ENCODE measurements around the gene MAVS. TPM values are rescaled to one million over a fixed set of nuclear protein-coding genes. Genes with fewer than 3 reads are reported as not detected.

Gene MAVS
- total and polyA plus RNA-seq, 2 donors (not counting 3 experiments of a cell fraction or from before 2014, with no cell fraction given), result 18.8 to 40.7 TPM

DNA sequence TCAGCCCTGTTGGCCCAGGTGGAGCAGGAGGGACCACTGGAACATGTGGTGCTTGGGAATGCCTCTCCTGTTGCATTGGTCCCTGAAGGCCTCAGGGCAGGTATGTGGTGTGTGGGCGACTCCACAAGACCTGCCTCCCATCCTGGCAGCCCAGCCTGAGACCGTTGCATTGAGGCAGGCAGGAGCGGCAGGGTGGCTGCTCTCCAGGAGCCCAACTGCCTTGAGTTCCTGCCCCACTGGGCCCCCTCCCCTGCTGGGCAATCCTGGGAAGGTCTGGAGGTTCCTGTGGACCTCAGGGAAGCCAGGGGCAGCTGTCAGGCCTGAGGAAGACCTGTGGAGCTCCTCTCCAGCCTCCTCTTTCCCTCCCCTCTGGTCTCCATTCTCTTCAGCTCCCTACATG is 19.8 kb downstream of the MAVS start:
- H3K9me1 ChIP-seq (replicated peaks; ENCODE audit: control insufficient read depth, extremely low read depth, insufficient read depth, low read length), result no peaks in the 10 kb centered on the region
- H3K4me2 ChIP-seq (ENCODE audit: insufficient read depth, low read length), result no peak overlapping the region
- H3K36me3 ChIP-seq (ENCODE audit: control insufficient read depth in 2 of 2, extremely low read depth in 1 of 2, insufficient read depth in 2 of 2, low read length in 2 of 2), result peaks cover 21 to 62% of the 10 kb centered on the region in 2 experiments
- no TSS peak for BruUV-seq (replicated peaks)
- no peaks in the 10 kb centered on the region for H4K20me1 ChIP-seq (replicated peaks; ENCODE audit: control insufficient read depth, extremely low read depth, insufficient read depth, low read length)
- intact Hi-C loops (cut with micrococcal nuclease), result no loop called here
- H3K9me3 ChIP-seq (replicated peaks; ENCODE audit: control insufficient read depth, insufficient read depth, low read length), result no peaks in the 10 kb centered on the region
- H3K27me3 ChIP-seq (ENCODE audit: control insufficient read depth in 2 of 2, insufficient read depth in 2 of 2, low read length in 2 of 2), result no peaks in the 10 kb centered on the region
- no peak for FAIRE-seq
- ChIA-PET POLR2A (interaction anchor here (0.6 kb wide), 1 partner anchor 13 kb away, joined by 3 read pairs; no protein-coding TSS in a partner anchor), CTCF (interaction anchor here (0.7 to 2.1 kb wide), 5 partner anchors 10 to 219 kb away, joined by 3 to 12 read pairs (median 5); no protein-coding TSS in a partner anchor)
- dilution Hi-C loops (cut with MboI; ENCODE audit: extremely low pct_ligation_motif_present, low sequenced_read_pairs), result no loop called here
- H3K79me2 ChIP-seq (ENCODE audit: control insufficient read depth, insufficient read depth, low read length), result no peaks in the 10 kb centered on the region
- H2AFZ ChIP-seq (ENCODE audit: low read depth, low read length), result no peak overlapping the region
- H3K4me1 ChIP-seq (ENCODE audit: control insufficient read depth, extremely low read depth, insufficient read depth, low read length), result no peaks in the 10 kb centered on the region
- H3K27ac ChIP-seq (ENCODE audit: insufficient read depth, low read depth, low read length), result no peak overlapping the region
- no peak for DNase-seq (ENCODE audit: low read depth, low spot score)
- no peak overlapping the region for H3K4me3 ChIP-seq (replicated peaks in 1 of 3; ENCODE audit: insufficient read depth in 1 of 3, low read depth in 1 of 3, low read length in 3 of 3)
- no peak overlapping the region for H3K9ac ChIP-seq (replicated peaks; ENCODE audit: extremely low read depth, insufficient read depth, low read length)
- TF ChIP-seq GATA2 (IDR thresholded peaks at IDR 0.05; ENCODE audit: insufficient read depth, insufficient read length, low read depth, low read length), result no peak
- no peak for TF ChIP-seq POLR2AphosphoS5 (IDR thresholded peaks at IDR 0.05; ENCODE audit: insufficient read depth, low read depth, low read length)
- TF ChIP-seq POLR2A (IDR thresholded peaks at IDR 0.05; ENCODE audit: low read depth, low read length), result no peak
- TF ChIP-seq MYC (IDR thresholded peaks at IDR 0.05; ENCODE audit: low read depth, low read length), result no peak
- TF ChIP-seq, protein P1, sequence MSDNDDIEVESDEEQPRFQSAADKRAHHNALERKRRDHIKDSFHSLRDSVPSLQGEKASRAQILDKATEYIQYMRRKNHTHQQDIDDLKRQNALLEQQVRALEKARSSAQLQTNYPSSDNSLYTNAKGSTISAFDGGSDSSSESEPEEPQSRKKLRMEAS (IDR thresholded peaks at IDR 0.05; ENCODE audit: insufficient read depth, insufficient read length), result no peak
- TF ChIP-seq EZH2 (IDR thresholded peaks at IDR 0.05; ENCODE audit: borderline replicate concordance, low read depth, low read length, severe bottlenecking), result no peak
- TF ChIP-seq JUN (IDR thresholded peaks at IDR 0.05; ENCODE audit: borderline replicate concordance, insufficient read depth, insufficient read length, low read depth), result no peak
- no peak for TF ChIP-seq CTCF (IDR thresholded peaks at IDR 0.05; ENCODE audit: extremely low read depth in 1 of 2, insufficient read depth in 1 of 2, low read depth in 1 of 2, low read length in 2 of 2)
- no peak for TF ChIP-seq FOS (IDR thresholded peaks at IDR 0.05; ENCODE audit: borderline replicate concordance, insufficient read depth, low read length)
